GM19035 (cell line): ENCODE results near the gene CRYGN.
A peak's percentile ranks its signal among the peaks of the same experiment; 100 is the strongest.

ENCODE experiments used
- ATAC-seq: cut with Tn5 transposase; IDR thresholded peaks from one replicate; pipeline ENCODE4 v1.9.1; 2021; ENCODE audit not compliant: unreplicated experiment

Gene CRYGN, protein sequence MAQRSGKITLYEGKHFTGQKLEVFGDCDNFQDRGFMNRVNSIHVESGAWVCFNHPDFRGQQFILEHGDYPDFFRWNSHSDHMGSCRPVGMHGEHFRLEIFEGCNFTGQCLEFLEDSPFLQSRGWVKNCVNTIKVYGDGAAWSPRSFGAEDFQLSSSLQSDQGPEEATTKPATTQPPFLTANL

DNA sequence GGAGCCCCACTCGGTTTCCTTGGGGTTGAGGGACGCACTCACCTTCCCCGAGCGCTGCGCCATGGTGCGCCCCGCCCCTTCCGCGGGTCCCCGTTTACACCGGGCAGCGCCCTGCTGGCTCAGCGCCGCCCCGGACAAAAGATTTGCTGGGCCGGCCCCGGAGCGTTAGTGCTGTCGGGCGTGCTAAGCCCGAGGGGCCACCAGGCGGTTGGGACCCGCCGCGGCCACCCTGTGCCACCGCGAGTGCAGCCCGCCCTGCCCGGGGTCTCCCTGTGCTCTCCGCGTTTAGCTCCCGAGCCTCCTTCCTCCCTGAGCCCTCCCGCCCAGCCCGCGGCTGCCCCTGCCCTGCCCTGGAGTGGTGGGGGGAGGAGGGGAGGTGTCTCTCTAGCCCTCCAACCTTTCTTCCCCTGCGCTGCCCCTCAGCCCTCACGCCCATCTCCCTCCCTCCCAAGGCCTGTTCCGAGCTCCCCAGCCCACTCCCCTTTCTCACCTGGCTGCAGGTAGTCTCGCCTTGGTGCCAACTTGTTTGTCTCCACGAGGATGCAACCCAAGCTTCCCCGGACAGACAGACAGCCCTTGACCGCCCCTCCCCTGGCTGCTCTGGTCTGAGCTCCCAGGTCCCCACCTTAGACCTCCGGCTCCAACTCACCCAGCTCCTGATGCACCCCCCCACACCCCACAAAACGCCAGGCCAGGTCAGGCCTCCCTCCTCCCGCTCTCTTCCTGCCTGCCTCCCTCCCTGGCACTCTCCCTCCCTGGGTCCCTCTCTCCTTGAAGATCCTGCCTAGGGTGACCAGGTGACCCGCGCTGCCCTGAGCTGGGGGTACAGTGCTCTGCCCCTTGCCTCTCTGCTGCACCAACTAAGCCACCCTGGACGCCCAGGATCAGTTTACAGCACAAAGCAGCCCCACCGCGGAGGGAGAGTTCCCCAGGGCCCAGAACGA, at the start of gene CRYGN:
Gene CRYGN (minus strand): TSS at position 287 of the 944 bp plus-strand sequence. CDS start 224 bp downstream, at position 63.
- ATAC-seq: no peak

DNA sequence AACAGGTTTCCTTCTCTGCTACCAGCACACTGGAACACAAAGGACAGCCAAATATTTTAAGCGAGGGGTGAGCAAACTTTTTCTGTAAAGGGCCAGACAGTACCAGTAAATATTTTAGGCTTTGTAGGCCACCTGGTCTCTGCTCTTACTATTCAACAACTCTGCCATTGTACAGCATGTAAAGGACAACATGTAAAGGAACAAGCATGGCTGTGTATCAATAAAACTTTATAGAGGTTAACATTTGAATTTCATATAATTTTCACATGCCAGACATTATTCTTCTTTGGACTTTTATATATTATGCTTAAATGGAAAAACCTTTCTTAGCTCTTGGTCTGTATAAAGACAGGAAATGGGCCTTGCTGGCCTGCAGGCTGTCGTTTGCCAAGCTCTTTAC, 49.6 kb upstream of the CRYGN start:
- ATAC-seq: no peak

DNA sequence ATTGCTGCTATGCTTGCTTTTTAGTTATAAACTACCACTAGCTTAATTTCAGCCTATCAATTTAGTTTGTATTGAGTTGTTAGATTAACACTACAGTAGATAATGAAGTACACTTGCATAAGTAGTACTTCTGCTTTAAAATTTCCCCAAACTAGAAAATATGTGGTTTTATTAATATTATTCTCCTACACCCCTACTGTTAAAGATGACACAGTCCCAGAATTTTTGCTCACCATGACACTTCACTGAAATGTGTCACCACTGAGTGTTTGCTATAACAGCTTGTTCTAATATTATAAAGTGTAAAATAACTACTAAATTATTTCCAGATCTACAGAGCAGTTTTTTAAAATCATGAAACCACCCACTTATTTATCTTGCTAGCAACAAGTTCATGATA, 48.2 kb upstream of the CRYGN start:
- no peak for ATAC-seq

DNA sequence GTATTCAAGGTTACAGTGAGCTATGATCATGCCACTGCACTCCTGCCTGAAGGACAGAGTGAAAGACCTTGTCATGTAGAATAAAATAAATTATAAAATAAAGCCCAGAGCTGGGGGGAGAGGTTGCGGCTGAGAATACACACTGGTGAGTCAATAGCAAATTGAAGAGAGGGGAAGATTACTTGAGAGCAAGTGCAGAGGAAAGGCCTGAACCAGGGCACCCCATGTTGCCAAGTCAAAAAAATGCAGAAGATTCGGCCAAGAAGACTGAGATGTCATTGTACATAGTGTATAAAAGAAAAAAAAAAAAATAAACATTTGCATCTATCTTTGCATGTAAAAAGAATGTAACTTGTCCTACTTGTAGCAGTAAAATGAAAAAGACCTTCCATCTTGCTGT, 47.3 kb upstream of the CRYGN start:
- no peak for ATAC-seq

DNA sequence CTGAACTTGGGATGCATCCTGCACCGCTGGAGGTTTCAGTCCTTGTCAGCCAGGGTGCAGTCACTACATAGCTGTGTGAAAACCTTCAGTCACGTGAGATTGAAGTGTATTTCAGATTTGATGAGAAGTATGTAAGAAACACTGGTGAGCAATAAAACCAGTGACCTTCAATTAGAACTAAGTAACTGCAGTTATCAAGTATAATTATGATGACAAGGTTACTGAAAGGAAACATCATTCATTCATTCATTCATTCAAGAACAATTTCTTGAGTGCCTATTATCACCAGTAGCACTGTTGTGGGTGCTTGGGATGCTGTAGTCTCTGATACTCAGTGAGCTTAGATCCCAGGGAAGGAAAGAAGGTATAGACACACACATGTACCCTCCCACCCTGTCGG, 46.1 kb upstream of the CRYGN start:
- no peak for ATAC-seq

DNA sequence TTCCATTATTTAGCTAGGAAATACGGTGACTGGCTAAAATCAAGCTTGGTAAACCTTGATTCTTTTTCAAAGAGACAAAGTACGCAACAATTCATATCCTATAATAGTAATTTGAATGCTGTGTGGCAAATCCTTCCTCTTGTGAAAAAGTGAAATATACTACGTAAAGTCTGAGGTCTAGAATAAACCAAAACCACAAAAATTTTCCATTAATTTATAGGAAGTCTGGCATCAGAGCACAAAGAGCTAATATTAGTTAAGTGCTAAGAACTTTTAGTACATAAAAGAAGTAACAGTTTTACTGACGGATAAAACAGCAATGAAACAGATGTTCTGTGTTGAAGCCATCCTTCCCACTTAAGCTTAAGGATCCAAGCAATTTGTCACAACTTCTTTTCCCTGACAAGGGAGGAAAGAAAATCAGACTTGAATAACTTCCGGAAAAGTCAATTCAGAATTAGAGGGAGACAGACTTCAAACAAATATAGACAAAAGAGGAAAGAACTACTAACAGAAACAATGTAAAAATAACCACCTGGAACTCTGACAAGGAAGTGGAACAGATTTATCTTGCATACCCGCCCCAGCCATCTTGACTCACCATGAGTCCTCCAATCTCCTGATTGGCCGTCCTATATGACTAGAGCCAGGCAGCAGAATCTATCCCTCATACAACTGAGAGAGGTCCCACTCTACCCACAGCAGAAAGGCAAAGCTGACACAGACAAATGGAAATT, 45.2 kb upstream of the CRYGN start:
- no peak for ATAC-seq

DNA sequence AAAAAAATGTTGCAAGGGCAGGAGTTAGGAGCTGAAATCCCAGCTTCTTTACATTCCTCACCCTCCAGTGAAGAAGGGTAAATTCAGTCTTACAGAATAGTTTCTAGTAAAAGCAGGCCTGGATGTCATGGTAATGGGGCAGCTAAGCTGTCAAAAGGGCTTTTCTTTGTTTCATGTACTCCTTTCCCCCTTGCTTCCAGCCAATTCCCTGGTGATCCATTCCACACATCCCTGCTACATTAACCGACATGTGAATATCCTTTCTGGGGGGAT, 43.7 kb upstream of the CRYGN start:
- ATAC-seq: no peak

DNA sequence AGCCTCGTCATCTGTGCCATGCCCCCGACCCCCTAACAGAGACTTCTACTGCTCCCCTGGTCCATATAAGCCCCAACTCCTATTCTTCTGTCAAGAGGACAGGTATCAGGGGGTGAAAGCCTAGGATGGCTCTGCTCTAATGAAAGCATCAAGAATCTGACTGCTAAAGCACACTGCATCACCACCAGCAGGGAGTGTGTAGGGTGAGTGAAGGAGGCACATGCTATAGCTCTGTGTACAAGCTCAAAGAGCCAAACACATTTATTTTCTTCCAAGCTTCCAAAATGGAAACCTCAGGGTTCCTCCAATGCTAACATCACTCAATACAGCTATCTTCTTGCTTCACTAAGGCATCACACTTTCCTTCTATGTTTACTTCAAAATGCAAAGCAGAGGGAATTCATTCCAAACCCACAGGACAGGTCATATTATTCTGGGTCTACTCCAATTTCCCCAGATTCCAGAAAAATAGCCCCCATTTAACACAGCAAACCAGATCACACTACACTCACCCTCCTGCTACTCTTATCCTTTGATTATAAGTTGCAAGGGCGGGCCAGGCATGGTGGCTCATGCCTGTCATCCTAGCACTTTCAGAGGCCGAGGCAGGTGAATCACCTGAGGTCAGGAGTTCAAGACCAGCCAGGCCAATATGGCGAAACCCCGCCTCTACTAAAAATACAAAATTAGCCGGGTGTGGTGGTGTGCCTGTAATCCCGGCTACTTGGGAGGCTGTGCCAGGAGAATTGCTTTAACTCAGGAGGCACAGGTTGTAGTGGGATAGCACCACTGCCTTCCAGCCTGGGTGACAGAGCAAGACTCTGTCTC, 43.2 kb upstream of the CRYGN start:
- no peak for ATAC-seq

DNA sequence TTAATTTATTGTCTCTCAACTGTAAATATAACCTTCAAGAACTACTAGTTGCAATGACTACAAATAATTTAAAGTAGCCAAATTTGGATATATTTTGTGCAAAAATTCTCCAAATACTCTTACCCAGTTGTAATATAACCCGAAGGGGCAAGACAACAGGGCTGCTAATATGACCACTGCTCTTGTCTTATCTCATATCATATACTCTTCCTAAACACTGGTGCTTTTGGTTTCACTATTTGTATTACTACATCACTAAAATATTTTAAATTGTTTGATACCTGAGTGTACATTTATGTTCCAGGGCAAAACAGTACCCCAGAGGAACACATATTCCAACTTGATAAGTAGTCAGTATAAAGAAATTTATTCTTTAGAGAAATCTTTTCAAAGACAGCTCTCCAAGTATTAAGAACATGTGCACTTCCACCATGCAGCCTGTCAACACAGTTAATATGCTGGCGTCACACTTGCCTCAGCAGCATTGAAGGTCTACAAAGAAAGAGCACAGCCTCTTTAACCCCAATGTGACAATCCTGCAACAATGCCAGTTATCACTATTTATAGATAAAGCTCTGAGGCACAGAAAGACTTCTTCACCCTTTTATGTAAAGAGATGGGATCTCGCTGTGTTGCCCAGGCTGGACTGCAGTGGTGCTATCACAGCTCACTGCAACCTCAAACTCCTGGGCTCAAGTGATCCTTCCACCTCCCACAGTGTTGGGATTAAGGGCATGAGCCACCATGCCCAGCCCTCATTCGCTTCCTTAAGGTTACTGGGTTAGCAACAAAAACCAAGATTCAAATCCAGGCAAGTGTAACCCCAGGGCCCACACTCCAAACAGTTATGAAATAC, 41.9 kb upstream of the CRYGN start:
- no peak for ATAC-seq

DNA sequence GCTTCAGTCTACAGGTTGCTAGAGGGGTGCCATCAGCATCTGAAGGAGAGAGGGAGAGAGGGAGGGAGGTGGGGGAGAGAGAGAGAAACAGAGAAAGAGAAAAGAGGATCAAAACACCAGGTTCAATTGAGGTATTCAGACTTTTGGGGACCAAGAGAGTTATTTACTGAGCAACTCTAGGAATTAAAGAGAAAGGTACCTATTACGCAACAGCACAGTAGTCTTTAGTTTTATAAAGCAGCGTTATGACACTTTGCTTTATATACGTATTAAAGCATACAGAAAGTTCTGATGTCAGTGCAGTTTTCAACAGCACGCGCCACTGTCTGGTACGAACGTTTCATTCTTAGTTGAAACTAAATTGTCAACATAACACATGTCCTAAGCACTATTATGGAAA, 37.9 kb upstream of the CRYGN start:
- ATAC-seq: no peak

DNA sequence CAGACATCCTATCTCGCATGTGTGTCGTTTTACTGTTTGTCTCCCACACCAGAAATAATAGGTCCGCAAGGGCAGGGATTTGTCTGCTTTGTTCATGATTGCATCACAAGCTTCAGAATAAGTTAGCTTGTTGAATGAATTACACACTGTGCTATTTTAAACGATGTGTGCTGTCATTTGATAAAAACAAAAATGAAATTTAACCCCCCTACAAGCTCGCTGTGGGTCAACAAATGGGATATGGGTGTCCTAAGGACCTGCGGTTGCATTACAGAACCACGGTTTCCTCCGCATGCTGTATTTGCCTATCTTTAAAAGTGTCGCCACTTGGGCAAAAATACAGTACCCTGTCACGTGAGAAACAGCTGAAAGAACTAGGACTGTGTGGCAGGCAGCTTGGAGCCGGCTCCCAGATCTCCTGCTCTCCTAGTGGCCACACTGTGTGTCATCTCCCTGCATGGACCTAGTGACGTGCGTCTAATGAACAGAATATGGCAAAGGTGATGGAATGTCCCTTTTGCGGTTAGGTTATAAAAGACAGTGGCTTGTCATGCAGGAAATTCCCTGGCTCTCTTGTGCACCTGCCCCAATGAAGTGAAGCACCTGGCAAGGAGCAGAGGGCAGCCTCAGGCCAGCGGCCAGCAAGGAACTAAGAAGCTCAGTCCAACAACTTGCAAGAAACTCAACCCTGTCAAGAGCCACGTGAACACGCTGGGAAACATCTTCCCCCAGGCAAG, 32.9 kb upstream of the CRYGN start:
- peak; percentile 47 for ATAC-seq

DNA sequence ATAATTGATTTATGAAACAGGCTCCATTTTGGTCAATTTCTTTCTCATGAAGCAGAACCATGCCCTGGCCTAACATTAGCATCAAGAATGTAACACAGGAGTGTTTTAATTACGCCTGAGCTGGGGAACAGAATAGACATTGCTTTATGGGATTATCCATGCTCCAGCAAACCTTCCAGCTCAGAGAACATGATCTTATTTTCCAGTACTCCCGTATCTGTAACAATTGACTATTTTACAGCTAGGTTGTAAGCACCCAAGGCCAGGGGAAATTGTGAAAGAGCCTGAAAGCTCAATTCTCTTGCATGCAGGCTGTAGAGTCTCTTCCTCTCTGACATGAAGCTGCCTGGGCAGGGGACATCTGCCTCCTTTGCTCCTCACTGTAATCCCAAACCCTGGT, 30.8 kb upstream of the CRYGN start:
- ATAC-seq: no peak

DNA sequence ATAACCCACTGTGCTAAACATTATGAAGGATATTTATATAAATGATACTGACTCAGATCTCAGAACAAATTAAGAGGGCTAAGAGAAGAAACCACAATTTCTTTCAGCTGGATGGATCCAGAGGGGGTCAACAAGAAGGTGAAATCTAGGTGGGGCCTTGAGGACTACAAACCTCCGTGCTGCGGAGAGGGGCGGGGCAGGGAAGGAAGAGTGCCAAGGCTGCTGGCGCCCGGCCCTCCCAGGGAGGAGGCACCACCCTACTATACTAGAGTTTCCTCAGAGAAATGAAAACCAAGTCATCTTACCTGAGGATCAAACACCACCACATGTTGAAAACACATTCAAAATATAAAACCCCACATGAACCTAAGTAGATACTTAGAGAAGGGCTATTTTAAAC, 29.3 kb upstream of the CRYGN start:
- ATAC-seq: no peak

DNA sequence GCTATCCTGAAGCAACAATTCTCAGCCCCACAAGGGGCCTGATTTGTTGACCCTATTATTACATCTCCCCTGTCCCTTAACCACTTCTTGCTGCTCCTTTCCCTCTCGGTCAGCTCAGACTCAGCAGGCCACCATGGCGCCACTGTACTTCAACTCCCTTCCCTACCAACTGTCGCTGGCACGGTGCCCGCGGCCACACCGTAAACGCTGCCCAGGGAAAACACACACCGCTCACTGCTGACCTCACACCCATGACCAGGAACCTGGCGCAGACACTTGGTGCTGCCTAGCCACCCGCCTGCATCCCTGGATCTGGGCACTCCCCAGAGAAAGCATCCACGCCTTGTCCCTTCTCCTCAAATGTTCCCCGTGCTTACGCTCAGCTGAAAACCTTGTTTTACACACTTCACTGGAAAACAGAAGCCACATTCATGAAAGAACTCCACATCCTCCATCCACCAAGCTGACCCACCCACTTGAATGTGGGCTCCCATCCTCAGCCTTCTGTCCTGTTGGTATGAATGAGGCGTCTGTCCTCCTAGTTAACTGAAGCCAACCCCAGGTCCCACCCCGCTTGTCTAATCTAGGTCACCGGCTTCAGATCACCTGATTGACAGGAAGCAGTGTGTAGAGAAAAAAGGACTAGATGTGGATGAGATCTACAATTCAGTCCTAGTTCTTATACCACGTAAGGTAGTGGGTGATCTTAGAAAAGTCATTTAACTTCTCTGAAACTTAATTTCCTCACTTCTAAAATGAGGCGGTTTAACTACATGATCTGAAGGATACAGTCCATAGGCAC, 28.5 kb upstream of the CRYGN start:
- ATAC-seq: no peak

DNA sequence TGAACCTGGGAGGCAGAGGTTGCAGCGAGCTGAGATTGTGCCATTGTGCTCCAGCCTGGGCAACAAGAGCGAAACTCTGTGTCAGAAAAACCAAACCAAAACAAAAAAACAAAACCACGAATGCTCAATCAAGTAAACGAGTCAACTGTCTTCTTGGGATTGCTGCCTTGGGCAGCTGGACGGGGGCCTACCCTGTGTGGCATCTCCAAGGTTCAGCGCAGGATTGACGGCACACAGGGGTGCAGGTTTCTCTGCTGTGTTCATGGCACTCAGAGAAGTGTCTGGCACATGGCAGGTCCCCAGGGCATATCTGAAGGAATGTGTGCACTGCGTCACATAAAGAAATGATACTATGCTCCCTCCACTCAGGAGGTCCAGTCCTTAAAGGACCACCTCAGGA, 25.2 kb upstream of the CRYGN start:
- ATAC-seq: no peak

DNA sequence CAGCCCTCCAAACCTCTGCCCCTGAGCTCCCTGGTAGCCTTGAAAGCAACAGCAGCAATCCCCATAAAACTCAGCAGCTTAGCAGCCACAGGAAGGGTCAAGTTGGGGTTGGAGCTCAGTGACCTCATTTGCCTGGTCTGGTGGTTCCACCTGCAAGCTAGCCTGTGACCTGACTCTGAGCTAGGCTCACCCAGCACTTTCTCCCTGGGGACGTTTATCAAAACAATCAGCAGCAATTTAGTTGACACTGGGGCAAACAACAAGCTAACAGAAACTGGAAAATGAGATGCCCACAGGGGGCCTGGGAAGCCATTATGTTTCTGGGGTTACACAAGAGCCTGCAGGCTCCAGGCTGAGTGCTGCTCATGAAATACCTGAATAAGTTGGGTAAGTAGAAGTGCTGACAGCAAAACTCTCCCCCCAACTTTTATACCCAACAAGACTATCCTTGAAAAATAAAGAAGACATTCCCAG, 22.4 kb upstream of the CRYGN start:
- no peak for ATAC-seq

DNA sequence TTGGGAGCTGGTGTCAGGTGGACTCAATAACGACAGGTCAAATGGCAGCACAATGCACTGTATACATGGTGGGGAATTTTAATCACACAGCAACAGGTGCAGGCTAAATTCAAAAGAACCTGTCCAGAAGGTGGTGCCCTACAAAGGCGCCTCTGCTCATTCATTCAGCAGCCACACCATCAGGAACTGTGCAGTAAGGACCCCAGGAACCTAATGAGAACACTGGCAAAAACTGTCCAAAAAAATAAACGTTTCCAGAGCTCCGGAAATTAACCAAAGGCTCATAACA, 21.9 kb upstream of the CRYGN start:
- no peak for ATAC-seq

DNA sequence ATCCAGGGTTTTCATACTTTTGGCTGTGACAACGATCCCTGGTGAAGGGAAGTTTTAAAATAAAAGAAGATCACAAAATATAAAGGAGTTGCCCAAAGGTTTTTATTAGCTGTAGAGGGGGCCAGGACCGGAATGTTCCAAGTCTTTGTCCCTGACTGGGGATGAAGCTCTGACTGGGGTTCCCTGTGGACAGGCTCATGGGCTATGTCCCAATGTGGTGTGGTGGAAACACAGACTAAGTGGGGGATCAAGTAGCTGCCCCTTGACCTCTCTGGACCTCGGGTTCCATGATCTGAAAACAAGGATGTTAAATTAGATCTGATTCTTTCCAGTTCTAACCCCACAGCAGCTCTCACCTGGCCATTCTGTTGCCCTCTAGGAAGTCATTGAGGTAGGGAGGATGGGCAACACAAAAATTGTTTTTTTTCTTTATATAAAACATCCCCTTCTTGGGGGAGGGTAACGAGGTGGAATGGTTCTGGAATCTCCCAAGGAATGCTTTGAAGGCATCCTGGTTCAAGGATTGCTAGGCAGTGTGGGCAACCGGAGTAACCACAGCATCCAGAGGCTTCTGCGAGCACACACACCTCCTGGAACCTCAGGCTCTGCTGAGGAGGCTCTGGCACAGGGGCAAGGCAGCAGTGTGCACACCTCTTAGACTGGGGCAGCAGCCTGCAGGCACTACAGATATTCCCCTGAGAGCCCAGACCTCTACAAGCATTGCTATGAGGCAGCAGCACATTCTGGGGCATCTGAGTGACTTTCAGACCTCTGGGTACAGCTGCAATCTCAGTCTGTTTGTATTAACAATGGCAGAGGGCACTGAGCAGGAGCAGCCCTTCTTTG, 21.4 kb upstream of the CRYGN start:
- no peak for ATAC-seq
